Liver (tissue), 9 donors: ENCODE measurements around the gene C17orf78. TPM values are rescaled to one million over a fixed set of nuclear protein-coding genes. Genes with fewer than 3 reads are reported as not detected.

Experiments used
- DNase-seq: peaks from one replicate; pipeline ENCODE4 v3.0.0-alpha.2; 2017; ENCODE audit warnings: low spot score
- H3K27ac ChIP-seq, 2 donors: one replicate each; pipeline ENCODE4 v1.7.0; 2013; ENCODE audit warnings: inconsistent platforms in 2 of 2, low read length in 2 of 2, control low read depth in 1 of 2, low read depth in 1 of 2, mild to moderate bottlenecking in 1 of 2
- H3K27me3 ChIP-seq, 4 donors: one replicate each; pipeline versions ENCODE4 v1.6.1 to v1.7.0; 2013; ENCODE audit warnings: low read length in 3 of 4, inconsistent platforms in 1 of 4, mild to moderate bottlenecking in 1 of 4, moderate library complexity in 1 of 4; ENCODE audit not compliant: control insufficient read depth in 4 of 4, insufficient read depth in 4 of 4
- H3K36me3 ChIP-seq, 4 donors: one replicate each; pipeline versions ENCODE4 v1.6.1 to v1.7.0; 2013; ENCODE audit warnings: low read length in 3 of 4, mild to moderate bottlenecking in 3 of 4, low read depth in 1 of 4, moderate library complexity in 1 of 4; ENCODE audit not compliant: control insufficient read depth in 4 of 4, insufficient read depth in 3 of 4
- H3K4me1 ChIP-seq, 4 donors: one replicate each; pipeline versions ENCODE4 v1.6.1 to v1.7.0; 2013; ENCODE audit warnings: low read length in 3 of 4, mild to moderate bottlenecking in 3 of 4, moderate library complexity in 1 of 4; ENCODE audit not compliant: control insufficient read depth in 4 of 4, insufficient read depth in 4 of 4
- H3K4me3 ChIP-seq, 3 donors: one replicate each; pipeline versions ENCODE4 v1.6.1 to v1.7.0; 2013; ENCODE audit warnings: low read length in 3 of 3, control low read depth in 1 of 3, low read depth in 1 of 3, mild to moderate bottlenecking in 1 of 3
- H3K9ac ChIP-seq, 2 donors: one replicate each; pipeline ENCODE4 v1.7.0; 2013; ENCODE audit warnings: low read length in 2 of 2, mild to moderate bottlenecking in 2 of 2, moderate library complexity in 2 of 2, control low read depth in 1 of 2, low read depth in 1 of 2
- H3K9me3 ChIP-seq, 4 donors: one replicate each; pipeline versions ENCODE4 v1.6.1 to v1.7.0; 2013; ENCODE audit warnings: low read length in 3 of 4; ENCODE audit not compliant: control insufficient read depth in 4 of 4
- ATF3 ChIP-seq: IDR thresholded peaks from 2 replicates; pipeline ENCODE4 v1.6.1; 2016; ENCODE audit warnings: antibody characterized with exemption
- EGR1 ChIP-seq, 2 donors: IDR thresholded peaks; 2 replicates each; pipeline ENCODE4 v1.6.1; 2016 to 2018; ENCODE audit warnings: antibody characterized with exemption in 2 of 2, low read depth in 2 of 2
- FOXA1 ChIP-seq: IDR thresholded peaks from 2 replicates; pipeline ENCODE4 v1.6.1; 2016; ENCODE audit warnings: antibody characterized with exemption
- FOXA2 ChIP-seq: IDR thresholded peaks from 2 replicates; pipeline ENCODE4 v1.6.1; 2016; ENCODE audit warnings: antibody characterized with exemption
- GABPA ChIP-seq, 2 donors: IDR thresholded peaks in 1 of 2; conservative IDR thresholded peaks in 1 of 2; 2 replicates each; pipeline ENCODE4 v1.6.1; 2016; ENCODE audit warnings: antibody characterized with exemption in 2 of 2, mild to moderate bottlenecking in 1 of 2, moderate library complexity in 1 of 2
- HNF4A ChIP-seq, 2 donors: conservative IDR thresholded peaks; 2 replicates each; pipeline ENCODE4 v1.6.1; 2016; ENCODE audit warnings: antibody characterized with exemption in 2 of 2, mild to moderate bottlenecking in 2 of 2
- HNF4G ChIP-seq: IDR thresholded peaks from 2 replicates; pipeline ENCODE4 v1.6.1; 2016; ENCODE audit warnings: antibody characterized with exemption
- JUND ChIP-seq, 2 donors: IDR thresholded peaks; 2 replicates each; pipeline ENCODE4 v1.6.1; 2016; ENCODE audit warnings: antibody characterized with exemption in 2 of 2
- NR2F2 ChIP-seq: IDR thresholded peaks from 2 replicates; pipeline ENCODE4 v1.6.1; 2016; ENCODE audit warnings: antibody characterized with exemption
- RAD21 ChIP-seq, 2 donors: IDR thresholded peaks; 2 replicates each; pipeline ENCODE4 v1.6.1; 2016; ENCODE audit warnings: antibody characterized with exemption in 2 of 2, mild to moderate bottlenecking in 2 of 2
- REST ChIP-seq: IDR thresholded peaks from 2 replicates; pipeline ENCODE4 v1.6.1; 2016; ENCODE audit warnings: antibody characterized with exemption, mild to moderate bottlenecking
- RXRA ChIP-seq, 2 donors: IDR thresholded peaks; 2 replicates each; pipeline ENCODE4 v1.6.1; 2017 to 2018; ENCODE audit warnings: antibody characterized with exemption in 2 of 2, mild to moderate bottlenecking in 1 of 2
- SP1 ChIP-seq: IDR thresholded peaks from 2 replicates; pipeline ENCODE4 v1.6.1; 2018; ENCODE audit warnings: antibody characterized with exemption, mild to moderate bottlenecking
- TAF1 ChIP-seq: conservative IDR thresholded peaks from 2 replicates; pipeline ENCODE4 v1.6.1; 2016; ENCODE audit warnings: antibody characterized with exemption, mild to moderate bottlenecking
- YY1 ChIP-seq: IDR thresholded peaks from 2 replicates; pipeline ENCODE4 v1.6.1; 2016; ENCODE audit warnings: antibody characterized with exemption, mild to moderate bottlenecking
- WGBS: extraction: QIAGEN DNeasy Blood & Tissue Kit; methylation state at CpG from one replicate; pipeline ENCODE4 v1.1.7; 2013; 5-methylcytosine and 5-hydroxymethylcytosine counted together
- polyA plus RNA-seq, 2 donors: library from polyadenylated mRNA; stranded (reverse) in 1 of 2; unstranded in 1 of 2; fragments of 200-250 nt in 1 of 2; fragments of >200 nt in 1 of 2; fragmentation: Nextera tagmentation in 1 of 2; extraction: Ambion mirVana in 1 of 2; gene quantifications; one replicate each; pipeline versions ENCODE4 v1.2.1 to v1.2.3, GENCODE V29; 2013 to 2015
- total RNA-seq, 2 donors: library from RNA; depleted of rRNA; stranded (reverse); fragments of >200 nt; gene quantifications; one replicate each; pipeline ENCODE4 v1.2.3, GENCODE V29; 2014
- TF ChIP-seq, protein P1 (sequence below): IDR thresholded peaks from 2 replicates; pipeline ENCODE4 v1.6.1; 2016; ENCODE audit warnings: antibody characterized with exemption
- TF ChIP-seq, protein P2 (sequence below): fragments of 150-350 bp; IDR thresholded peaks from 2 replicates; pipeline ENCODE4 v1.5.1; 2017; ENCODE audit warnings: improper control_type of control experiment, low read depth, low read length; ENCODE audit not compliant: missing input control
- TF ChIP-seq, protein P3 (sequence below): IDR thresholded peaks from 2 replicates; pipeline ENCODE4 v1.6.1; 2016; ENCODE audit warnings: antibody characterized with exemption
- donor health status: healthy.
- donor health status: healthy.
- donor health status: healthy.
- donor health status: healthy.
- donor health status: healthy.

The C17orf78 gene
- total and polyA plus RNA-seq, 4 donors: not detected

- H3K4me3 ChIP-seq: no peak overlapping the region
- H3K27me3 ChIP-seq: no peaks in the 10 kb centered on the region
- TF ChIP-seq FOXA2 (no peak), RXRA (IDR thresholded peaks at IDR 0.05) (no peak), HNF4A (conservative IDR thresholded peaks at IDR 0.05) (no peak), GABPA (IDR thresholded peaks at IDR 0.05 in 1 of 2, conservative IDR thresholded peaks at IDR 0.05 in 1 of 2) (no peak), FOXA1 (no peak), TAF1 (no peak), JUND (IDR thresholded peaks at IDR 0.05) (no peak), RAD21 (IDR thresholded peaks at IDR 0.05) (no peak), SP1 (no peak), ATF3 (no peak), HNF4G (no peak), EGR1 (IDR thresholded peaks at IDR 0.05; ENCODE audit: low read depth in 2 of 2) (no peak), YY1 (no peak), REST (no peak), NR2F2 (no peak)
- TF ChIP-seq, protein P1, sequence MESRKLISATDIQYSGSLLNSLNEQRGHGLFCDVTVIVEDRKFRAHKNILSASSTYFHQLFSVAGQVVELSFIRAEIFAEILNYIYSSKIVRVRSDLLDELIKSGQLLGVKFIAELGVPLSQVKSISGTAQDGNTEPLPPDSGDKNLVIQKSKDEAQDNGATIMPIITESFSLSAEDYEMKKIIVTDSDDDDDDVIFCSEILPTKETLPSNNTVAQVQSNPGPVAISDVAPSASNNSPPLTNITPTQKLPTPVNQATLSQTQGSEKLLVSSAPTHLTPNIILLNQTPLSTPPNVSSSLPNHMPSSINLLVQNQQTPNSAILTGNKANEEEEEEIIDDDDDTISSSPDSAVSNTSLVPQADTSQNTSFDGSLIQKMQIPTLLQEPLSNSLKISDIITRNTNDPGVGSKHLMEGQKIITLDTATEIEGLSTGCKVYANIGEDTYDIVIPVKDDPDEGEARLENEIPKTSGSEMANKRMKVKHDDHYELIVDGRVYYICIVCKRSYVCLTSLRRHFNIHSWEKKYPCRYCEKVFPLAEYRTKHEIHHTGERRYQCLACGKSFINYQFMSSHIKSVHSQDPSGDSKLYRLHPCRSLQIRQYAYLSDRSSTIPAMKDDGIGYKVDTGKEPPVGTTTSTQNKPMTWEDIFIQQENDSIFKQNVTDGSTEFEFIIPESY: no peak
- TF ChIP-seq, protein P2, sequence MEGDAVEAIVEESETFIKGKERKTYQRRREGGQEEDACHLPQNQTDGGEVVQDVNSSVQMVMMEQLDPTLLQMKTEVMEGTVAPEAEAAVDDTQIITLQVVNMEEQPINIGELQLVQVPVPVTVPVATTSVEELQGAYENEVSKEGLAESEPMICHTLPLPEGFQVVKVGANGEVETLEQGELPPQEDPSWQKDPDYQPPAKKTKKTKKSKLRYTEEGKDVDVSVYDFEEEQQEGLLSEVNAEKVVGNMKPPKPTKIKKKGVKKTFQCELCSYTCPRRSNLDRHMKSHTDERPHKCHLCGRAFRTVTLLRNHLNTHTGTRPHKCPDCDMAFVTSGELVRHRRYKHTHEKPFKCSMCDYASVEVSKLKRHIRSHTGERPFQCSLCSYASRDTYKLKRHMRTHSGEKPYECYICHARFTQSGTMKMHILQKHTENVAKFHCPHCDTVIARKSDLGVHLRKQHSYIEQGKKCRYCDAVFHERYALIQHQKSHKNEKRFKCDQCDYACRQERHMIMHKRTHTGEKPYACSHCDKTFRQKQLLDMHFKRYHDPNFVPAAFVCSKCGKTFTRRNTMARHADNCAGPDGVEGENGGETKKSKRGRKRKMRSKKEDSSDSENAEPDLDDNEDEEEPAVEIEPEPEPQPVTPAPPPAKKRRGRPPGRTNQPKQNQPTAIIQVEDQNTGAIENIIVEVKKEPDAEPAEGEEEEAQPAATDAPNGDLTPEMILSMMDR: no peak
- TF ChIP-seq, protein P3, sequence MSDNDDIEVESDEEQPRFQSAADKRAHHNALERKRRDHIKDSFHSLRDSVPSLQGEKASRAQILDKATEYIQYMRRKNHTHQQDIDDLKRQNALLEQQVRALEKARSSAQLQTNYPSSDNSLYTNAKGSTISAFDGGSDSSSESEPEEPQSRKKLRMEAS: no peak
- WGBS: 99% methylated on average over 1 of the region's 1 CpG
- no peak overlapping the region for H3K27ac ChIP-seq
- no peak overlapping the region for H3K9ac ChIP-seq
- H3K36me3 ChIP-seq: peaks cover 3 to 57% (median 39%) of the 10 kb centered on the region in 4 donors
- no peaks in the 10 kb centered on the region for H3K4me1 ChIP-seq
- DNase-seq: no peak
- H3K9me3 ChIP-seq: no peaks in the 10 kb centered on the region
These were observed 49.5 kb downstream of the C17orf78 start for GRCh38 chr17:37425268-37425667.

DNA sequence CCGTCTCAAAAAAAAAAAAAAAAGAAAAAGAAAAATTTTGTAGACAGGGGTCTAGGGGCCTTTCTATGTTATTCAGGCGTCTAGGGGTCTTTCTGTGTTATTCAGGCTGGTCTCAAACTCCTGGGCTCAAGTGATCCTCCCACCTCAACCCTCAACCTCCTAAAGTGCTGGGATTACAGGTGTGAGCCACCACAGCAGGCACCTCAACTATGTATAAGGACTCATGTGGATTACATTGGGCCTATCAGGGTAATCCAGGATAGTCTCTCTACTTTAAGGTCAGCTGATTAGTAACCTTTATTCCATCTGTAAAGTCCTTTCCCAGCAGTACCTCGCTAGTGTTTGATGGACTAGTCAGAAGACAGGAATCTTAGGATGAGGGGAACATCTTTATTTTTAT, 53.3 kb downstream of the C17orf78 start:
- Histone ChIP-seq H3K9me3 (no peaks in the 10 kb centered on the region), H3K4me3 (no peak overlapping the region), H3K27me3 (no peaks in the 10 kb centered on the region), H3K9ac (no peak overlapping the region), H3K27ac (no peak overlapping the region), H3K4me1 (no peaks in the 10 kb centered on the region), H3K36me3 (peaks cover 5 to 48% (median 36%) of the 10 kb centered on the region in 4 donors)
- 97% methylated on average over 3 of the region's 3 CpGs for WGBS
- no peak for DNase-seq
- TF ChIP-seq HNF4A (conservative IDR thresholded peaks at IDR 0.05) (no peak), YY1 (no peak), NR2F2 (no peak), FOXA2 (no peak), FOXA1 (no peak), GABPA (IDR thresholded peaks at IDR 0.05 in 1 of 2, conservative IDR thresholded peaks at IDR 0.05 in 1 of 2) (no peak), SP1 (no peak), JUND (IDR thresholded peaks at IDR 0.05) (no peak), ATF3 (no peak), HNF4G (no peak), RAD21 (IDR thresholded peaks at IDR 0.05) (no peak), EGR1 (IDR thresholded peaks at IDR 0.05; ENCODE audit: low read depth in 2 of 2) (no peak)
- TF ChIP-seq, protein P2: no peak
- TF ChIP-seq, protein P1: no peak
- TF ChIP-seq, protein P3: no peak
